IPS-NIHi7 (cell line): ENCODE results near the gene LRRC61.

Source experiments
- DNase-seq: peaks from one replicate; pipeline ENCODE4 v3.0.0; 2012; ENCODE audit warnings: mixed read lengths; ENCODE audit errors: extremely low spot score

Gene LRRC61

GRCh38 chr7:150330211-150330885, 7.2 kb downstream of the LRRC61 start:
- no peak for DNase-seq

GRCh38 chr7:150332852-150333635, 9.9 kb downstream of the LRRC61 start:
- DNase-seq, result no peak

- DNase-seq, result no peak
Observed at GRCh38 chr7:150333659-150334058, 10.5 kb downstream of the LRRC61 start.

DNA sequence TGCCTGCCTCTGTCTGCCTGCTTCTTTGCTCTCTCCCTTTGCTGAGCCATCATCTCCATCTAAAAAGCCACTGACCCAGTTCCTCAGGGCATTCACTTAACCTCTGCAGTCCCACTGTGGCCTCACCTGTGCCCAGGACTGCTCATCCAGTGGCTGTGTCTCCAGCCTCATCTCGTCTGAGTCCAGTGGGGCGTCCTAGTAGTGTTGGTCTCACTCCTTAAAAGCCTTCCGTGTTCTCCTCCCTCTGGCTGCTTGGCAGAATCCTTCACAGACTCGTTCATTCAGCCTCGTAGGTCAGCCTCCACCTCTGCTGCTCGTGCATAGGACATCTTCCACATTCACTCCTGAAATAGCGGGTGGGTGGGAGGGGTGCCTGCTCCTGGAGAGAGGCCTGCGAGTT, 11.0 kb downstream of the LRRC61 start:
- DNase-seq, result no peak

DNA sequence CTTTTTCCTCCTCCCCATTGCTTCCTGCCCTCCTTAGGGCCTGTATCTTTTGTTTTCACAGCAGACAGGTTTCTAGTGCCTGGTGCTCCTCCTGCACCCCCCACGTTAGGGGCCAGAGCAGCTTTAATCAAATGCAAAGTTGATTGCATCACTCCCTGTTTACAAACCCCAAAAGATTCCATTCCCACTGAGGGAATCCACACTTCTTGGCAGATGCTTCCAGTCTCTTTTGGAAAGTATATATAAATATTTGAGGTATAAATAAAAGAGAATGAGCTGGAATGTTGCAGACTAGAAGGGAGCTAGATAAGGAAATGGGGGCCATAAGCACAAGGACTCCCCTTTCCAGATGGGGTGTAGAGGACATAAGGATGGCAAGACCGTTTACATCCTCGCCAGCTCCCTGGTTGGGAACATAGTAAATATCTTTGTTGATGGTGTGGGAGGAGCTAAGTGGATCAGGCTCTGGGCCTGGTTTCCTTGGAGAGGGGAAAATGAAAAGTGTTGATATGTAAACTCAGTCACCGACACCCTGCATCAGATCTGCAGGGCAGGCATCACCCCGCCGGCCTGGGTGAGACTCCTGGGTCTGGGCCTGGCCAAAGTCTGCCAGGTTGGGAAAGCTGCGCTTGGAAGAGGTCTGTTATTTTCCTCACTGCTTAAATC, 12.1 kb downstream of the LRRC61 start:
- peak; percentile 78 for DNase-seq

GRCh38 chr7:150335774-150336112, 12.6 kb downstream of the LRRC61 start:
- DNase-seq, result no peak

GRCh38 chr7:150336746-150337145, 13.6 kb downstream of the LRRC61 start:
- DNase-seq, result no peak

DNA sequence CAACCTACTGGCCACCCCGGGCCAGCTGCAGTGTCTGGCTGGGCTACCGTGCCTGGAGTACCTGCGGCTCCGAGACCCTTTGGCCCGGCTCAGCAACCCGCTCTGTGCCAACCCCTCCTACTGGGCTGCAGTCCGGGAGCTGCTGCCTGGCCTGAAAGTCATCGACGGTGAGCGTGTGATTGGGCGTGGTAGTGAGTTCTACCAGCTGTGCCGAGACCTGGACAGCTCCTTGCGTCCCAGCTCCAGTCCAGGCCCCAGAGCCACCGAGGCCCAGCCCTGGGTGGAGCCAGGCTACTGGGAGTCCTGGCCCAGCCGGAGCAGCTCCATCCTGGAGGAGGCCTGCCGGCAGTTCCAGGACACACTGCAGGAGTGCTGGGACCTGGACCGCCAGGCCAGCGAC, 14.0 kb downstream of the LRRC61 start:
- no peak for DNase-seq

DNA sequence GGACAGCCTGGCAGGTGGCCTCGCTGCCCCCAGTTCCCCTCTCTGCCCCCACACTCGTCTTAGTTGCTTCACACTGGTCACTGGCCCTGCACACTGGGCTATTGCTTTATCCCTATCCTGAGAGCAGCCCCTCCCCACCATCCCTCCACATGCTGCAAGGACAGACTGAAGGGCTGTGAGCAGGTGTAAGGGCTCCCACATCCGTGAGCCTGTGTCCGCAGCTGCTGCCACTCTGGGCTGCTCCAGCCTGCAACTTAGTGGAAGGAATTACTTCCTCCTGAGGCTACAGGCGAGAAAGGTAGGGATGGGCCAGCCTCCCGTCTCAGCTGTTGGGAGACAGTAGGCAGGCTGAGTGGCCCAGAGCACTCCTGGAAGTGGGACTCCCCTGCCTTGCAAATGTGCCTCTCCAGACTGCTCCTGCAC, 14.5 kb downstream of the LRRC61 start:
- DNase-seq, result no peak

- DNase-seq, result no peak
Observed at GRCh38 chr7:150338166-150338829, 15.1 kb downstream of the LRRC61 start.

DNA sequence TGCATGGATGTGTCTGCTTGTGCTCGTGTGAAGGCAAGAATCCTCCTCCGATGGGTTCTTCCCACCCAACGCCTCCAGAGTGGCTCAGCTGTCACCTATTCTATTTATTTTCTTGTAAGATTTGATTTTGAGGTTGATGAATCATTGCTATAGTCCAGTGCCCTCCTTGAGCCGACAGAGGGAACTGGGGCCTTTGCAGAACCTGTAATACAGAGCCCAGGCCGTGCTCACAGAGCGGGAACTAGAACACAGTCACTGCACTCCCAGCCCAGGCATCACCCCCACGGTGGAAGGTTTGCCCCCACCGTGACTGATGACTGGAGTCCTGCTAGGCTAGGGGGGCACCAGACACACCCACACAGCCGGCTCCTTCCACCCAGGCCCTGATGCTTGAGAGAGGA, 16.3 kb downstream of the LRRC61 start:
- DNase-seq, result no peak

DNA sequence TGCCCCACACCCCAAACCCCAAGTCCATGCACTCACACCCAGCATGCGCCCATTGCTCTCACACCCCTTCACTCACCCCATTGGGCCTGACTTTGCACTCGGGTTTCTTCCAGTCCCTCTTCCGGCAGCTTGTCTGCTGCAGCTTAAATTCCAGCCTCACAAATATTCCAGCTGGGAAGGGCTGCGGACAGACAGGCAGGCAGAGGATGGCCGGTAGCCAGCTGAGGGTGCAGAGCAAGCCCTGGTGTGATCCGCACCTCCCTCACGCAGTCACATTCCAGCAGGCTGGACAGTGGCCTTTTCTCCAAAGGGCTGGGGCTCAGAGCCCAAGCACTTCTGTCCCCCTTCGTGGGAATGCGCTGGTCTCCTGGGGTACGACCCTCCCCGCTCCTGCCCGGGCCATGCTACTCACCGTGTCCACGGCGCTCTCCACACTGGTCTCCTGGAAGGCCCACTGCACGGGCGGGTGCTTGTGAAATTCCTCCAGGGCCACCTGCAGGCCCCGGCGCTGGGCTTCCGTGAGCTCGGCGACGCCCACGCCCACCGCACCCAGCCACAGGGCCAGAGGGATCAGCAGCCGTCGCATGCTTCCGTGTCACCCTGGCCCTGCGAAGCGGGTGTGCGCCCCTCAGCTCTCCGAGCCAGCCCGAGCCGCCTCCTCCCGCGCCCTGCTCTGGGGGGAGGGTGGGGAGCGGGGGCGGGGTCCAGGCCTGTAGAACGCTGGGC, 17.0 kb downstream of the LRRC61 start:
- DNase-seq, result no peak

DNA sequence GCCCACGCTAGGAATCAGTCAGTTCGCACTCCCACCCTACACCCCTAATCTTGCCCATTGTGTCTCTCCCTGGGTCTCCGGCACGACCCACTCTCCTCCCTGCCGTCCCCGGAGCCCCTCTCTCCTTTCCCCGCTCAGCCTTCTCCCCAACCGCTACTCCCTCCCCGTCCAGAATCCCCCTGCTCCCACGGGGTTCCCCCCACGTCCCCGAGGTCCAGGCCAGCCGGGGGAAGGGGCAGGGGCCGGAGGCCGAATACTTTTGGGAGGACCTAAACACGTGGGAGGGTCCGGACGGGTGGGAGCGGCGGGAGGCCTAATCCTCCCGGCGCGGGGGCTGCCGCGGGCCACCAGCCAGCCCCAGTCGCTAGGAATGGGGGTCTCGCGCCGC, 17.7 kb downstream of the LRRC61 start:
- no peak for DNase-seq

- DNase-seq, result peak; percentile 79
Observed at GRCh38 chr7:150341263-150342120, 18.3 kb downstream of the LRRC61 start, which contains the start of gene RARRES2. TSS of gene RARRES2 (minus strand) at chr7:150341629. CDS start at chr7:150340609, 1,020 bp downstream.

- DNase-seq, result no peak
Observed at GRCh38 chr7:150342121-150342408, 18.9 kb downstream of the LRRC61 start.

GRCh38 chr7:150343225-150343624, 20.1 kb downstream of the LRRC61 start:
- DNase-seq, result no peak

- no peak for DNase-seq
Observed at GRCh38 chr7:150344299-150344698, 21.1 kb downstream of the LRRC61 start.

GRCh38 chr7:150345012-150345411, 21.9 kb downstream of the LRRC61 start:
- DNase-seq, result no peak

DNA sequence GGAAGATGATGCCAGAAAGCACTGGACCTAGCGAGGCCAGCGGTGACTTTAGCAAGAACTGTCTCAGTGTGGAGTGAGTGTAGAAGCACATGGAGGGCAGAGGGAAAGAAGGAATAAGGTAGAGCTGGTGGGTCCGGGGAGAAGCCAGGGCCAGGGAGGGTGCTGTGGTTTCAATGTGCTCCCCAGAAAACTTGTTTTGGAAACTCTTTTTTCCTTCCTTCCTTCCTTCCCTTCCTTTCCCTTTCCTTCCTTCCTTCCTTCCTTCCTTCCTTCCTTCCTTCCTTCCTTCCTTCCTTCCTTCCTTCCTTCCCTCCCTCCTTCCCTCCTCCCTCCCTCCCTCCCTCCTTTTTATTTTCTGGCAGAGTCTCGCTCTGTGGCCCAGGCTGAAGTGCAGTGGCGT, 23.8 kb downstream of the LRRC61 start:
- no peak for DNase-seq

DNA sequence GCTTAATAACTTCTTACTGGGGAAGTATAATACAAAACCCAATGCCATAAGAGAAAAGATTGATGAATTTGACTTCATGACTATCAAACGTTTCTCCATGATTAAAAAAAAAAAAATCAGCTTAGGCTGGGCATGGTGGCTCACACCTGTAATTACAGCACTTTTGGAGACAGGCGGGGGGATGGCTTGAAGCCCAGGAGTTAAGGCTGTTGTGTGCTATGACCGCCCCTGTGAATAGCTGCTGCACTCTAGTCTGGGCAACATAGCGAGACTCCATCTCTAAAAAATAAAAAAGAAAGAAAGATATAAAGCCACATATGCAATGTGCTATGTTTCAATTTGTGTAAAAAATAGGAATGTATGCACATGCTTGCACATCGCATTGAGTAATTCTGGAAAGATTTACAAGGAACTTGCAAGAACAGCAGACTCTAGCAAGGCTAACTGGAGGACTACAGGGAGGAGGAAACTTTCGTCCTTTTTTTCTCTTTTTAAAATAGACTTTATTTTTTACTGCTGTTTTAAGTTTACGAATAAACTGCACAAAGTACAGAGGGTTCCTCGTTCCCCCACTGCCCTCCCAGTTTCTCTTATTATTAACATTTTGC, 28.5 kb downstream of the LRRC61 start:
- no peak for DNase-seq
